NCI-H2196 (cell line): Measurements from ENCODE around the gene KBTBD13.
A peak's percentile ranks its signal among the peaks of the same experiment; 100 is the strongest.
"Not testable (repeated sequence)": the region's sequence is repeated elsewhere in the genome, so short reads cannot be mapped to it uniquely, and the experiment has no call there.

Experiments used
- DNase-seq: peaks from one replicate; lab custom pipeline; 2025; ENCODE audit not compliant: unreplicated experiment; lab: John Stamatoyannopoulos, UW

KBTBD13 gene

DNA sequence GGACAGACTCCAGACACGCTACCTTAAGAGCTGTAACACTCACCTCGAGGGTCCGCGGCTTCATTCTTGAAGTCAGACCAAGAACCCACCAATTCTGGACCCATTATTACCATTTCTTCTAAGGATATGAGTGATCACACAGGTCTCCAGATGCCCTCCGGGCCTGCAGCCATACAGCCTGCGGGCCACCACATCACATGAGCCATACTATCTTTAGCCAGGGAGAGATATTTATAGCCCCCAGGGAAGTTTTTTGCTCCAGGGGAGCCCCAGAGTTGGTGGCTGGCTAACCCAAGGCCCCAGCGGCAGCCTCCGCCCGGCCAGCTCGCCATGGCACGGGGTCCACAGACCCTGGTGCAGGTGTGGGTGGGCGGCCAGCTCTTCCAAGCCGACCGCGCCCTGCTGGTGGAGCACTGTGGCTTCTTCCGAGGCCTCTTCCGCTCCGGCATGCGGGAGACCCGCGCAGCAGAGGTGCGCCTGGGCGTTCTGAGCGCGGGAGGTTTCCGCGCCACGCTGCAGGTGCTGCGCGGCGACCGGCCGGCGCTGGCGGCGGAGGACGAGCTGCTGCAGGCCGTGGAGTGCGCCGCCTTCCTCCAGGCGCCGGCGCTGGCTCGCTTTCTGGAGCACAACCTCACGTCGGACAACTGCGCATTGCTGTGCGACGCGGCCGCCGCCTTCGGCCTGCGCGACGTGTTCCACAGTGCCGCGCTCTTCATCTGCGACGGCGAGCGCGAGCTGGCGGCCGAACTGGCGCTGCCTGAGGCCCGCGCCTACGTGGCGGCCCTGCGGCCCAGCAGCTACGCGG, at the start of gene KBTBD13:
Gene KBTBD13, plus strand, starts transcription at position 261 of the 805 bp plus-strand sequence. Its CDS starts 70 bp downstream, at position 331.
- DNase-seq = no peak

GRCh38 chr15:65026756-65027155, 49.8 kb upstream of the KBTBD13 start:
- DNase-seq = no peak

DNA sequence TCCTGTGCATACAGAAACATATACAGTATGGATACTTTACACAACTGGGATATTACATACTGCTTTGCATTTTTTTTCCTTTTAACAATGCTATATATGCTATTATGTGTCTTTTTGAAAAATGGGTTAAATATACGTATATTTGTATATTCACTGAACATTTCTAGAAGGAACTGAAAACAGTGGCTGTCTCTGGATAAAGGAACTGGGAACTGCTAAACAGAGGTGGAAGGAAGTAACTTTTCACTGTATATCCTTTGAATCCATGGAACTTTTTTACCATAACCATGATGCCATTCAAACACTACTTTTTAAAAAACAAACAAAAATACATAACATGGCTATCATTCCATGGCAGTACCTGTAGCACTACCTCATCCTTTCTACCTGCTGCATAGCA, 49.0 kb upstream of the KBTBD13 start:
- no peak for DNase-seq

GRCh38 chr15:65028338-65028737, 48.2 kb upstream of the KBTBD13 start:
- DNase-seq = no peak

DNA sequence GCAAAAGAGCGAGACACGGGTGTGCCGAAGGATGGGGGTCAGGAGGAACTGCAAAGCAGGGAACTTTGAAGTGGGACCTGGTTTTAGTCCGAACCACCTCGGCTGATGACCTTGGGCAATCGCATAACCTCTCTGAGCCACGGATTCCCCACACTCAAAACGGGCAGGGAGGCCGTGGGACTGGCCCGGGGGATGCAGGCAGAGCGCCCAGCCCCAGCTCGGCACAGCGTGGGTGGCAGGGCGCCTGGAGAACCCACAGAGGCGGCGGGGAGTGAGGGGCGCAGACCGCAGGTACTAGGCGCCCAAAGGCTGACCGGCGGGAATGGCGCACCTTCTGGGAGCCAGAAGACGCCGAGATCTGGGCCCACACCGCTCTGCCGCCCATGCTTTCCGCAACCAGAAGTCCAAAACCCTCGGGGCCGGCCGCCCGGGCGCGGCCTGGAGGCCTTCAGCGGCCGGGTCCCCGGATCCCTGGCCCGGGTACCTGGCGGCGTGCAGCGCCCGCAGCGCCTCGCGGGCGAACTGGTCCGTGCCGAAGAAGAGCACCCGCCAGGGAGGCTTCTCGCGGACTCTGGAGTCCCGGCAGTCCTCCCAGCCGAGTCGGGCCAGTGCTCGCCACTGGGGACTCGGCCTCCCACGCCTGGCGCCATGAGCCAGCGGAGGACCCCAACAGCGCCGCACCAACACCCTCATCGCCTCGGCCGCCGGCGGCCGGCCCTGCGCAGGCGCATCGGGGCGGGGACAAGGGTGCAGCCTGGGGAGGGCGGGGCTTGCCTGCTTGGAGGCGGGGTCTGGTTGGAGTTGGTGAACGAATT, 47.4 kb upstream of the KBTBD13 start, which contains the start of gene MTFMT:
Gene MTFMT, minus strand, starts transcription at position 719 of the 815 bp plus-strand sequence. Its CDS starts 26 bp downstream, at position 693.
- DNase-seq = peak; percentile 60

- no peak for DNase-seq
Observed at GRCh38 chr15:65029736-65030208, 46.8 kb upstream of the KBTBD13 start.

DNA sequence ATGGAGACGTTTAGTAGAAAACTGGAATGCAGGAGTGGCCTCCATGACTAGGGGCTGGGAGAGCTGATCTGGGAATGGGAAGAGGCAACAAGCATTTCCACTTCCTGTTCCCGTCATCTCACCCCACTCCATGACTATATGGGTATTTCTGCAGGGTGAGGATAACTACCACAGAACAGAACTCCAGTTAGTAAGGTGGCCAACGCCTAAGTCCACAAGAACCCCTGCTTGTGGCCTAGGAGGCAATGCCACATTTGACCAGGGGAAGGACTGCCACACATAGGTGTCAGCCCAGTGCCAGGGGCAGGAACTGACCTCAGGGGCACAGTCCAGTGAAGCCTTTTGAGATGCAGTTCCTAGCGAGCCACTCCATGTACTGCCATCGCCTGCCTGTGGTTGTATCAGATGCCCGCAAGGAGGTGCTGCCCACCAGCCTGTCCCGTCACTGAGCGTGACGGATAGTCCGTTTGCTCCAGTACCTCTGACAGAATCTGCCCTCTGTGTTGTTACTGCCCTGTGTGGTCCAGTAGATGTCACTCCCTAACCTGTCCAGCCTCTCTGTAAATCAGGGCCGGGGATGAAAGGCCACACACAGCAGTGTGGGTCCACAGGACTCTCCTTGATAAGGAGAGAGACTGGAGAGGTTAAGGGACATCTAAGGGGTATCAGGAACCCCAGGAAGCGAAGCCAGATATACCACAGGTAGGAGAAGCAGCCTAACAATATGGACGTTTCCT, 43.6 kb upstream of the KBTBD13 start:
- DNase-seq = peak; percentile 8

- peak; percentile 2 for DNase-seq
Observed at GRCh38 chr15:65033659-65034269, 42.8 kb upstream of the KBTBD13 start.

DNA sequence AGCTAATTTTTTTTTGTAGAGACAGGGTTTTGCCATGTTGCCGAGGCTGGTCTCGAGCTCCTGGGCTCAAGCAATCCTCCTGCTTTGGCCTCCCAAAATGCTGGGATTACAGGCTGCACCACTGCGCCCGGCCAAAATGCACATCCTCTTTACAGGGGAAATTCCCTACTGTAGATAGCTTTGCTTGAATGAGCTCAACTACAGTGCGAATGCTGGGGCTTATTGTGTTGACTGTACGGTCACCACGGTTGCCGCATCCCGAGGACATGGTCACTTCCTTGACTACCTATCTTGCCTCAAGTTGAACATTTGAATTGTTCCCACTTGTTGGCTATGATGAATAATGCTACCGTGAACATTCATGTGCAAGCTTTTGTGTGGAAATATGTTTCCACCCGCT, 41.8 kb upstream of the KBTBD13 start:
- no peak for DNase-seq

GRCh38 chr15:65037309-65037708, 39.2 kb upstream of the KBTBD13 start:
- no peak for DNase-seq

GRCh38 chr15:65038428-65038827, 38.1 kb upstream of the KBTBD13 start:
- DNase-seq = no peak

DNA sequence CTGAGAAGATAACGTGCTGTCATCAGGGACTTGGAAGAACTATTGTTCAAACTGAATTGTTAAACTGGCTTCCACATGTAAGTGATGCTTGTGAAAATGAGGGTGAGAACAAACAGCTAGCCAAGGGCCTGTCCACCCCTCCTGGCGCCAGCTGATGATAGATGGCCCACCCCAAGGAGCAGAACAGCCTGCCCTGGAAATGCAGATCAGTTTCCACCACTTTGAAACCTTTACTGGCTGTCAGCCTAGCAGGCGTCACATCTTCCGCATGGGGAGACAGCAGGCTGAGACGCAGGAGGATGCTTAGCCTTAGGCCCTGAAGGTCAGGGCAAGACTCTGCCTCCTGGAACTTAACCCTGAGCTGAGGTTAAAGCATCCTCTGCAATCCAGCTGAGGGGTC, 37.7 kb upstream of the KBTBD13 start:
- DNase-seq = no peak

DNA sequence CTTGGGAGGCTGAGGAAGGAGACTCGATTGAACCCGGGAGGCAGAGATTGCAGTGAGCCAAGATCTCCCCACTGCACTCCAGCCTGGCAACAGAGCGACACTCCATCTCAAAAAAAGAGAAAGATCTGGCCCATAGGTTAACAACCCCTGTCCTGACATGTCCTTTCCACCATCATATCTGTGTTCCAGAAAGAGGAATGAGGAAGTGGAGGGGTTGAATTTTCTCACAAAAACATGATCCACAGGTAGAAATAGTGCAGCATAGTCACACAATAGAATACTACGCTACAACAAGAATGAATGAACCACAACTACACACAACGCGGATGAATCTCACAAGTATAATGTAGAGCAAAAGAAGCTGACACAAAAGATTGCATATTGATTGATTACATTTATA, 36.1 kb upstream of the KBTBD13 start:
- DNase-seq = no peak

GRCh38 chr15:65041787-65042186, 34.8 kb upstream of the KBTBD13 start:
- DNase-seq = no peak

GRCh38 chr15:65042776-65043327, 33.7 kb upstream of the KBTBD13 start:
- DNase-seq = no peak

GRCh38 chr15:65044218-65044617, 32.3 kb upstream of the KBTBD13 start:
- DNase-seq = not testable (repeated sequence)

- peak; percentile 53 for DNase-seq
Observed at GRCh38 chr15:65044724-65045481, 31.6 kb upstream of the KBTBD13 start, which contains the start of gene SLC51B. Gene SLC51B, plus strand, starts transcription at chr15:65045387. Its CDS starts 4,618 bp downstream, at chr15:65050005.

DNA sequence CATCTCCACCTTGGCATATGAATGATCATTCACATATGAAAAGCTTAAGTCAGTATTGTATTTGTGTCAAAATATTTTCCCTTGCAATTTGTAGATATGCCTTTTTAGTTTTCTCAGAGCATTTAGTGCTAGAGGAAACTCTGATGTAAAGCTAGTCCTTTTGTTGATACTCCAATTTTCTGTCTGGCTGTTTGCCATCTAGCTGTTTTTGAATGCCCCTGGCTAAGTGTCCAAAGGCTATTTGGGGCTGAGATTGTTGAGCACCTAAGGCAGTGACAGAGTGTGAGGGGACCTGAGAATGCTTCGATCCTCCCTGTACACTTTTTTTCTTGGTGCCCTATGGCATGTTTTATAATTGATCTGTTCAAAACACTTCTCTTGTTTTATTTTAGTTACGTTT, 28.3 kb upstream of the KBTBD13 start:
- DNase-seq = no peak

DNA sequence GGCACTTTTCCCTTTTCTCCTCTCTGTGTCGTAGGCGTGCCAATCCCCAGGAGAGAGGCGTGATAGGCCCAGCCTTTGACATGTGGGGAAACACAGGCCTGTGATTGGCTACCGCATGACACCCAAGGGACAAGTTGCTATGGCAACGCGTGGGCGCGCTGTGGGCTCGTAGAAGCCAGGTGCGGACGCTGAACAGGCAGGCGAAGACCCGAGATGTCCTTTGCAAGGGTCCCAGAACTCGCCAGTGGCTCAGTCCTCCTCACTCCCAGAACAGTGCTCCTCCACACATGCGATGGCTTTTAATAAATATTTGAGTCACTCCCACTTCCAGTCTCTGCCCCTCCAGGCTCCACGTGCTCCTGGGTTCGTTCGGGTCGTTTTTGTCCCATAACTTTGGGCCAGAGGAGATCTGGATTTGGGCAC, 27.1 kb upstream of the KBTBD13 start:
- DNase-seq = peak; percentile 90

- no peak for DNase-seq
Observed at GRCh38 chr15:65050270-65050669, 26.3 kb upstream of the KBTBD13 start.
